HG03025 (cell line): ENCODE measurements around the gene ZCCHC14.
A peak's percentile ranks its signal among the peaks of the same experiment; 100 is the strongest.
"Not testable (repeated sequence)": the region's sequence is repeated elsewhere in the genome, so short reads cannot be mapped to it uniquely, and the experiment has no call there.

Experiments
- ATAC-seq: cut with Tn5 transposase; IDR thresholded peaks from one replicate; pipeline ENCODE4 v1.9.1; 2021; ENCODE audit warnings: mild to moderate bottlenecking, moderate library complexity; ENCODE audit not compliant: unreplicated experiment, low FRiP score

The ZCCHC14 gene

DNA sequence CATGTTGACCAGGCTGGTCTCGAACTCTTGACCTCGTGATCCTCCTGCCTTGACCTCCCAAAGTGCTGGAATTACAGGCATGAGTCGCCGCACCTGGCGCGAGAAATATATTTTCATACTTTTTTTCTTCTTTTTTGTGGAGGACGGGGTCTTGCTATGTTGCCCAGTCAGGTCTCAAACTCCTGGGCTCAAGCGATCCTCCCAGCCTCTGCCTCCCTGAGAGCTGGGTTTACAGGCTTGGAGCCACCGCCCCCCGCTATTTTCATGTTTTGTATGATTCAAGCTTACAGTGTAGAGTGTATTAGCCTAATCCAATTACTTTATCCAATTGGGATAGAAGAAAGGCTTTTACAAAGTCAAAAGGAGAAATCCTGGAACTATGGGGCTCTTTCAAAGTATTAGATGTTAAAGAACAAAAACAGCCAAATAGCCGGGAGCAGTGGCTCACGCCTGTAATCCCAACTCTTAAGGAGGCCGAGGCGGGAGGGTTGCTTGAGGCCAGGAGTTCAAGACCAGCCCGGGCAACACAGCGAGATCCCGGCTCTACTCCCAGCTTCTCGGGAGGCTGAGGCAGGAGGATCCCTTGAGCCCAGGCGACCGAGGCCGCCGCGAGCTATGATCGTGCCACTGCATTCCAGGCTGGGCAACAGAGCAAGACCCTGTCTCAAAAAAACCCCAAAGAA is 102.0 kb downstream of the ZCCHC14 start:
- no peak for ATAC-seq

DNA sequence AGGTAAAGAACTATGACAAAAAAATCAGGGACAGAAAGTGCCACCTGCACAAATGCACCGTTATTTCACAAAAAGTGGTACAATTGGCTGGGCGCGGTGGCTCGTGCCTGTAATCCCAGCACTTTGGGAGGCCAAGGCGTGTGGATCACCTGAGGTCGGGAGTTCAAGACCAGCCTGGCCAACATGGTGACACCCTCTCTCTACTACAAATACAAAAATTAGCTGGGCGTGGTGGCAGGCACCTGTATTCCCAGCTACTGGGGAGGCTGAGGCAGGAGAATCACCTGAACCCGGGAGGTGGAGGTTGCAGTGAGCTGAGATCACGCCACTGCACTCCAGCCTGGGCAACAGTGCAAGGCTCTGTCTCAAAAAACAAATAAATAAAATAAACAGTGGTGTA is 102.9 kb downstream of the ZCCHC14 start:
- not testable (repeated sequence) for ATAC-seq

DNA sequence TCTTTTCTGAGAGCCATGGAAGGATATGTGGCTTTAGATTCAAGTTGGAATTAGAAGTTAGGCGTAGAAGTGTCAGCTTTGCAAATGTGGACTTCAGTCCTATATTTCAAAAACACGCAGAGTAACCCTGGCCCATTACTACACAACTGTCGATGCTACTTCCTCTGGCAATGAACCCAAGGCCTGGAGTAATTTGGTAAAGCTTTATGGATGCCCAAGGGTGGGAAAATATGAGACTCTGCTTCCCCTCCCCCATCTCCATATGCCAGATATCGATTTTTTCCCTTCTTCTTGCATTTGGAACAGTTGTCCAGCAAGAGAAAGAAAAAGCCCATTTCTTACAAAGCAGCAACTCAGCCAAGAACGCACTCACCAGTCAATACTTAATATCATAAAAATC is 103.6 kb downstream of the ZCCHC14 start:
- ATAC-seq, result no peak

DNA sequence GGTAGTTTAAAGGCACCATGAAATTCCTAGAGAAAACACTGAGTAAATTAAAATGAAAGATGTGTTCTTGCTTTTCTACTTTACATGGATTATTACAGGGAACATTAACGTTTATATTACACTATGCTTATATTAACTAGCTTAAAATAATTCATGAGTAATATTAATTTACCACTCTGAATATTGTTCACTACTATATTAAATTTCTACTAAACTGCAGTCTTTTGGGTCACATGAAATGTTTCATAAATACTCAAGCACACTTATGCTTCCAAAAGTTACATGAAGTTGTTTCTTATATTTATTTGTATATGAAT is 104.0 kb downstream of the ZCCHC14 start:
- no peak for ATAC-seq

DNA sequence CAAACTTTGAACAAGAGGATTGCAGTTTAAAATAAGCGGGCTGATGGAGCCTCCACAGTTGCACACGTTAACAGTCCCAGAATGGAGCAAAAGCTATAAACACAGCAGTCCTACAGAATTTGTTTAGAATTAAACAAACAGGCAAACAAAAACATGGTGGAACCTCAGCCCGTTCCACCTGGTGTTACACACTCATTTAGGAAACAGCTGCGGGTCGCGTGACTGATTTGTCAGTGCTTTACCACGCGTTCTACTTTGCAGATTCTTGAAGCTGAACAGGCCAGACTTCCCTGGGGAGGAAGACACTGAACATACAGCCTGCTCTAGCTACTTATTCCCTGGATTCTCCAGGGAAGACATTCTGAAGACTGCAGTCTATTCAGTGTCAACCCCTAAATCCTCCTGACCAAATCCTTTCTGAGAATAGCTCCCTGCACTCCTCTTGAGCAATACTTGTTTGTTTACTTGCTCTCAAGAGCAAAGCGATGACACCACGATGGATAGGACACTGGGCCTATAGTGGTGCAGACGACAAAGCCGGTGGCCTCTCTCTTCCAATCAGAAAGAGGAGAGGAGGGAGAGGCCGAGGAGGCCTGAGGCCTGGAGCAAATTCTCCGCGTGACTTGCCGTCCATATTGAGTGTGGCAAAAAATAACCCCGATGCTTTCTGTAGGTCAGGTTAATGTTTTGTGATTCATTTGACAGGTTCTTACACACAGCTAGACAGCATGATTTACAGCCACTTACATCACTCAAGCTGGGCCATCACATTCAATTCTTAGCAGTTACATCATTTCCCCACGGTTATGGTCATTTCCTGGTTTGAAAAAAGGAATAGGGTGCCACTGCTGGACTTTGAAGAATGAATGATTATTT is 104.6 kb downstream of the ZCCHC14 start:
- peak; percentile 47 for ATAC-seq

DNA sequence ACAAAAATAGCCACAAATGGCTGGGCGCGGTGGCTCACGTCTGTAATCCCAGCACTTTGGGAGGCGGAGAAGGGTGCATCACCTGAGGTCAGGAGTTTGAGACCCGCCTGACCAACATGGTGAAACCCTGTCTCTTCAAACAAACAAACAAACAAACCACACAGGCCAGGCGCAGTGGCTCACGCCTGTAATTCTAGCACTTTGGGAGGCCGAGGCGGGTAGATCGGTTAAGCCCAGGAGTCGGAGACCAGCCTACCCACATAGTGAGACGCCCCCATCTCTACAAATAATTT is 108.0 kb downstream of the ZCCHC14 start:
- ATAC-seq, result not testable (repeated sequence)

DNA sequence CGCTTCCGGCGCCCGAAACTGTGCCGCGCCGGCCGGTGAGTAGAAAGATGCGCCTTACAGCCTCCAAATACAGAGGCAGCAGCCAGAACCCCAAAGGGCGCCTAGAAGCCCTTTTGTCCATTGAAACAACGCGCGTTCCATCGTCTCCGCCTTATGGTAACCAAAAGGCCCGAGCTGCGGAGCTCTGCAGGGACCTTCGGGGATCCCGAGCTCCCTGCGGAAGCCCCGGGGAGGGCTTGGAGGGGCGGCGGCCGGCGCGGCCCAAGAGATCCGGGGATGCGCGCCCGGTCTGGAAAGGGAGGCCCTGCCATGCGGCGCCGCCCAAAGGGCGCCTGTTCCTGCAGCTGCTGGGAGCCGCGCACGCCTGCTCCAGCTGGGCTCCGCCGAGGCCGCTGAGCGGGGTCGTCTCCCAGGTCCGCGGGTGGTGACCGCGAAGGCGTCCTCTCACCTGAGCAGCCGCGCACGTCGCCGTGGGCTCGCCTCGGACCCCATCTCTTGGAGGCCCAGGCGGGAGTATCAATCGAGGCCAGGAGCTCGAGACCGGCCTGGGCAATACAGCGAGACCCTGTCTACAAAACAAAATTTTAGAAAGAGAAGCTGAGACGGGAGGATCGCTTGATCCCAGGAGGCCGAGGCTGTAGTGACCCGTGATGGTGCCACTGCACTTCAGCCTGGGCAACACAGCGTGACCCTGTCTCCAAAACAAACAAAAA is 108.5 kb downstream of the ZCCHC14 start:
- ATAC-seq, result peak; percentile 10

DNA sequence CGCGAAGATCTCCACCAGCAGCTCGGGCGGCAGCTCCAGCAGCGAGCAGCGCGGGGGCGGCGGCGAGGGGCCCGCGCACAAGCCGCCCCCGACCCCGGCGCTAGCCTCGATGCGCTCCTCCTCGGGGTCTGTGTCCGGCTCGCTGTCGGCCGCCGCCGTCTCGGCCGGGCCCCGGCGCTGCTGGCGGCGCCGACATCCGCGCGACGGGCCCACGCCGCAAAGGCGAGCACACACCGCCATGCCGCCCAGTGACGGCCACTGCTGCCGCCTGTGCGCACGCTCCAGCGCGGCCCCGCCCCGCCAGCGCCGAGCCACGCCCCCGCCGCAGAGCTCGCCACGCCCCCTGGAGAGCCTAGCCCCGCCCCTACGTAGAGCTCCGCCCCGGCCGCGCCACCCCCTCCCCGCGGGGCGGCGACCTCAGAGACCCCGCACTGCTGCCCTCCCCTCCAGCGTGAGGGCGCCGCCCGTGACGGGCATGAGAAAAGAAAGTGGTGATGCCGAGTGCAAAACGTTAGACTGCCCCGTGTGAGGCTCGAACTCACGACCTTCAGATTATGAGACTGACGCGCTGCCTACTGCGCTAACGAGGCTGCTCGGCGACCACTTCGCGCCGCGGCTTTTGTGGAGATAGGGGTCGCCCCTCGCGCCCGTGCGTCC is 109.2 kb downstream of the ZCCHC14 start, which contains the start of gene FBXO31:
Gene FBXO31 (minus strand): TSS at position 272 of the 657 bp plus-strand sequence. CDS start 32 bp downstream, at position 240.
- ATAC-seq, result peak; percentile 43

DNA sequence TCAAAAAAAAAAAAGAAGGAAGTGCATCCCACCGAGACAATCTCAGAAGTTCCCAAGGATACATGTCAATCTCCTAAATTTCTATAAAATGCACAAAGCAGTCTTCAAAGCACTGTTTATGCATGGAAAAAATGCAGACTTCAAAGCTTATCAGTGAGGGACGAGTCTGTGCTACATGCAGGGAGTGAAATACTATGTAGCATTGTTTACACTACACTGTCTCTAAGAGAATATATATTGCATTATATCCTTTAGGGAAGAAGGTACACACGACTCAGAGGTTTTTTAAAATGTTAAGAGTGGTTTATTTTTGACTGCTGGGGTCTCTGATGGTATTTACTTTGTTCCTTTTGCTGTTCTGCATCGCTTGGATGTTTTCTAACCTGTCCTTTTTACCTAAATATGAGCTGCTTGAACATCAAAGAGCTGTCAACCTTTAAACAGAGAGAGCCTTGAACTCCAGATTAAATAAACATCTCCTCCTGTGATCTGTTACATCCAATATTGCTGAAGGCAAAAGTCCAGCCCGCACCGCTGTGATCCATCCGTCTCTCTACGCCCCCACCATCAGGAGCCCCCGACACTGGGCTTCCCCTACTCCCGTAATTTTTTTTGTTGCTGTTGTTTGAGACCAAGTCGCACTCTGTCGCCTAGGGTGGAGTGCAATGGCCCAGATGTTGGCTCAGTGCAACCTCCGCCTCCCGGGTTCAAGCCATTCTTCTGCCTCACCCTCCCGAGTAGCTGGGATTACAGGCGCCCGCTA is 110.6 kb downstream of the ZCCHC14 start:
- no peak for ATAC-seq

DNA sequence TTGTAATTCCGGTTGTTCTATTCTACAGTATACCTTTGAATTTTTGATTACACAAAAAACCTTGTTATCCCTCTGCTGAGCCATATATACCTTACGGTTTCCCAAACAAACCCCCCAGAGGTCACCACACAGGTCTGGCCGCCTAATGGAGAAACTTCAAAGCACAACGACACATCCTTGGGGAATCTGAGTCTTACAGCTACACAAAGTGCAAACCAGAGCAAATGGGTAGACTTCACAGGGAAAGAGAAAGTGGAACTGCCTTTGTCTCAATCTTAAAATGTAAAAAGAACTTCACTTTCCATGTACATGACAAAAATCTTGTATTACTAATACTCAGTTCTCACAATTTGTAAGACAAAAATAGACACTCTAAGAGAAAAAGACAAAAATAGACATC is 111.9 kb downstream of the ZCCHC14 start:
- no peak for ATAC-seq

DNA sequence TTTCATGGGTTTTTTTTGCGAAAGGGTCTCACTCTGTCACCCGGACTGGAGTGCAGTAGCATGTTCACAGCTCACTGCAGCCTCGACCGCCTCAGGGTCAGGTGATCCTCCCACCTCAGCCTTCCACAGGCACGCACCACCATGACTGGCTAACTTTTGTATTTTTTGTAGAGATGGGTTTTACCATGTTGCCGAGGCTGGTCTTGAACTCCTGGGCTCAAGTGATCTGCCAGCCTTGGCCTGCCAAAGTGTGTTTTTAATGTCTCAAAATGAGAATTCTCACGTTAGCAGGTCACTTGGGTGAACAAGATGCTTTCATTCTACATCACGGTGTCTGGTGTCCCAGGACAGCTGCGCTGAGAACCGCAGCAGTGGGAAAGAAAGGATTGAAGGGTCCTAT is 112.4 kb downstream of the ZCCHC14 start:
- ATAC-seq, result no peak

DNA sequence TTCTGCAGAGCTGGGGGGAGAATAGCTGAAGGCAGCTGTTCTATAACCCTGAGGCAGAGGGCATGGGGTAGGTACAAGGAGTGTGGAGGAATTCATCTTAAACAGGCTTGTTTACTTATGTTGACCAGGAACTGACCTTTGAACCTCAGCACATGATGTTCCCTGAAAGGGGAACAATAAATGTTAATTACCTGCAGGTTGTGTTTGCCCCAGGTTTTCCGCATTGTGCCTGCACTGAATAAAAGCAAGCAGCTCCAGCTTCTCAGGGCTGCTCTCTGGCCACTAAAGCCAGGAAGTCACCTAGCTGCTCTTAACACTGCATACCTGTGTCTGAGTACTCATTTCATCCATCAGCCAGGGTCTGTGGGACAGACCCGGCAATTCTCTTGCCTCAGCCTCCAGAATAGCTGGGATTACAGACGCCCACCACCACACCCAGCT is 113.5 kb downstream of the ZCCHC14 start:
- ATAC-seq, result not testable (repeated sequence)

DNA sequence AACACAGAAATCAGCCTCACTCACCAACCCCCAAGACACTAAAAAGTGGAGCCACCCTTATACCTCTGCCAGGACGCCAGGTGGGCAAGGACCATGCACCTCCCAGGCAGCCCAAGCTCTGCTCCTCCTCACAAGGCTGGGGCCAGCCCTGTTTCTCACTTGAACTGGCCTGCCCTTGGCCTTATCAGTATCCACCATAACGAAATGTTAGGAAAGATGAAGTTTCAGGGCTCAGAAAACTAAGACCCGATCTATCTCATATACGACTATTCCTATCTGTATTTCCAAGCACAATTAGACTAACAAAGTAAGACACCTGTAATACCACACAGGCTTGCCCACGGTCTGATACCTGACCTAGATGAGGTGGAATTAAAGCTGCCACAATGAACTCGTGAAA is 116.2 kb downstream of the ZCCHC14 start:
- no peak for ATAC-seq

DNA sequence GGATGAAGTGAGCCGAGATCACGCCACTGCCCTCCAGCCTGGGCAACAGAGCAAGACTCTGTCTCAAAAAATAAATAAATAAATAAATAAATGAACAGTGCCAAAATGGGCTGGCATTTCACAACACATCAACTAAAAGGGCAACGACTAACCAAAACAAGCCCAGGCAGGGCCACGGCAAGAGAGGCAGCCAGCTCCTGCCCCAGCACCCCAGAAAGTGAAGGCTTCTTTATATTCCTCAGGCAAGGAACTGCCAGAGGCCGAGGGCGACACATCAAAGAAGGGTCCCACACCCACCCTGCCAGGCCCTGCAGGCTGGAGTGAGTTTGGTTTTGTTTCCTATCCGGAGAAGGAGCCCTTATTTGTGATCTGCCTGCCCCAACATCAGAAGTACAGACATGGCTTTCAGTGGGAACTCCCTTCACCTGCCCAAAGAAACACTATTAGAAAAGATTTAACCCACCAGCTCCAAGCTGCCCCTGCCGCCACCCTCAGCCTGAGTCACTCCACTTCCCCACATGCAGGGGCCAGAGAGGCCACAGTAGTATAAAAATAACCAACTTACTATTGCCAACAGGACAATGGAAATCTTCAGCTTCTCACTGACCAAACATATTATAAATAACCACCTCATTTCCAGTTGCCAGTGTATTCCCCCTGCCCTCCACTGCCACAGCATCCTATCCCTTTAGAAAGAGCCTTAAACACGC is 117.2 kb downstream of the ZCCHC14 start:
- no peak for ATAC-seq

DNA sequence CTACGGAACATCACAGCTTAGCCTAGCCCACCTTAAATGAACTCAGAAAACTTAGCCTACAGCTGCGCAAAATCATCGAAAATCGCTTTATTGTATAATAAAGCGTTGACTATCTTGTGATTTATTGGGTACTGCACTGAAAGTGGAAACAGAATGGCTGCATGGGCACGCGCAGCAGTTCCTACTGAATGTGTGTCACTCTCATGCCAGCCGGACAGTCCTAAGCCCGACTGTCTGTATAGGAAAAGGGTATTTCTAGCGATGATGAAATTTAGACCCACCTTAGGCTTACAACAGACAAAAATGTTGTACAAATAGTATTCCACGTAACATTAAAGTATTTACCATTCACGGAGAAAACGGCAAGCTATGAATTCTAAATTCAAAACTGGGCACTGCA is 118.5 kb downstream of the ZCCHC14 start:
- ATAC-seq, result no peak

DNA sequence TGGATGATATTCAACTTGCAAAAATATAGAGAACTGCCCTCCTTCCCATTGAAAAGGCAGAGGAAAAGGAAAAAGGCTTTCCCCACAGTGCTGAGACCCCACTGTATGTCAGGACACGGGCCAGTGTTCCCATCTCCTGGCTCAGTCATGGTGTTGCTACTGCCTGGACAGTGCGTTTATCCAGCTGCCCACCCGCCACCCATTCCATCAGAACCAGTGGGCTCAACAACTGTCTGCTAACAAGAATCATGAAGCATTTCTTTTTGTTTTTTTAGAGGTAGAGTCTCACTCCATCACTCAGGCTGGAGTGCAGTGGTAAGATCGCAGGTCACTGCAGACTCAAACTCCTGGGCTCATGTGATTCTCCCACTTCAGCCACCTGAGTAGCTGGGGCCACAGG is 120.5 kb downstream of the ZCCHC14 start:
- no peak for ATAC-seq

DNA sequence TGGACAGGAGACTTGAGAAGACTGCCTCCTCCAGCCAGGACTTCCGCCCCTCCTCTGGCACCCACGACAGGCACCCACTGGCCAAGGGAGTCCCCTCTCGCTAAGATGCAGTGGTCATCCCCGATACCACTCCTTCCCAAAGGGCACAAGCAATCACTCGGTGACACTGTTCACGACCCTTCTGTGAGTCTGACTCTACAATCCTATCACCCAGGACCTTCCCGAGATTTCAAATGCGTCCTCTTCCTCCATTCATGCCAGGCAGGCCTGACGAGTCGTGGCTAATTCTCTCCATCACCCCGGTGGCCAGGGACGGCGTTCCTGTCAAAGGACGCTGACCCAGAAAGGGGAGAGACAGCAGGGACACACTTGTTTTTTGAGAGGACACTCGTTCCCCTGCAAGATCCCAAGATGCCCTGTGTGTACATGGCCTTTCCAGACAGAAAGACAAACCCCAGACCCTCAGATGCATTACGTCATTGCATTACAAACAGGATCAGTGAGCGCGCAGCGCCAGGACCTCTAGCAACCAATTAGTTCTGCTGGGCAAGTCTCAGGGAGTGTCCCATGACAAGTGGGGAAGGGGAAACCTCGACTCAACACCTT is 121.5 kb downstream of the ZCCHC14 start:
- no peak for ATAC-seq

DNA sequence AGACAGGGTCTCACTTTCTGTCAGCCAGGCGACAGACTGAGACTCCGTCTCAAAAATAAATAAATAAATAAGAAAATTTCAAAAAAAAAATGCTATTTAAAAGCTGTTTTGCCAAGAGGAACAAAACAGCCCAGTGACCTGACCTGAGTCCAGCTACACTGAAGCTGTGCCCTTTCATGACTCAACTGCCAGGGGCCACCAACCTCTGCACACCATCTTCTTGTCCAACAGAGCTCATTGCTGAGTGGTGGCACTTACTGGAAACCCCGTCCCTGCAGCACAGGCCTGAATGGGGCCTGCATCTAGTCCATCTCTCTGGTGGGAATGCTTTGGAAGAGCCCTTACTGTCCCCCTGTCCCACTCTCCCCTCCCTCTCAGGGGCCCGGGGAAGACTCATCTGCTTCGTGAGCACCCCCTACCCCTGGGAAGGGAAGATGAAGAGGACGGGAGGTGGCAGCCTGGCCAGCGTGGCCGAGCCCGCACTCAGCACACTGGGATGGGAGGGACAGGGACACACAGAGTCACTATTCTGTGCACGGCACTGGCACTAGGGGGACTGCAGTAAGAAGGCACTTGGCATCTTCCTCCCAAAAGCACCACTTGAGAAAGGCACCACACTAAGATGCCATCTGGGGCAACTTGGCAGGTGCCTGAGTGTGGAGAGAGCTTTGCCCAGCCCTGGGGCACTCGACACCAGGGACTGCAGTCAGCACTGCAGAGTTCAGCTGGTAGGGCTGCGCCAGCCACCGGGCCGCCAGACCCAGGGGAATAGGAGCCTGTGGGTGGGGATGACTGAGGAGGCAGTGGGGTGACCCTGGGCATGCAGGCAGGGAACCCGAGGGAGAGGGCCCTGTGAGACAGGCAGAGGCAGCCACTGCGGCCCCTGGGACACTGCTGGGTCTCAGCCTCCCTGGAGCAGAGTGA is 122.8 kb downstream of the ZCCHC14 start:
- no peak for ATAC-seq
